ENCODE data around the gene TMEM222. TPM values are rescaled to one million over a fixed set of nuclear protein-coding genes. Genes with fewer than 3 reads are reported as not detected.

The TMEM222 gene
- polyA plus RNA-seq, 1 donor from 2014 or later = 80.6 TPM

- Histone ChIP-seq H4K20me1 (ENCODE audit: insufficient read depth) (no peaks in the 10 kb centered on the region), H3K9me2 (ENCODE audit: insufficient read depth, low read length) (no peaks in the 10 kb centered on the region), H3K4me2 (ENCODE audit: low read length) (peak overlapping the region; percentile 55), H3K9ac (ENCODE audit: low read length) (peak overlapping the region; percentile 36), H3K27me3 (ENCODE audit: insufficient read depth, low read depth, low read length) (peaks cover 14% of the 10 kb centered on the region), H3K4me3 (ENCODE audit: low read length) (peak overlapping the region; percentile 64), H3K36me3 (ENCODE audit: insufficient read depth, low read length) (no peaks in the 10 kb centered on the region), H3K9me3 (ENCODE audit: low read length) (no peaks in the 10 kb centered on the region), H3K27ac (ENCODE audit: low read length) (no peak overlapping the region), H2AFZ (ENCODE audit: low read depth, low read length) (no peak overlapping the region), H3F3A (ENCODE audit: insufficient read depth, low read length, poor library complexity, severe bottlenecking) (no peaks in the 10 kb centered on the region), H3K79me2 (replicated peaks; ENCODE audit: insufficient read depth, low read length) (no peaks in the 10 kb centered on the region)
- TF ChIP-seq EZH2 (IDR thresholded peaks at IDR 0.05; ENCODE audit: borderline replicate concordance, insufficient read depth, low read length, poor library complexity, severe bottlenecking) (no peak), POLR2AphosphoS5 (IDR thresholded peaks at IDR 0.05) (no peak), CTCF (IDR thresholded peaks at IDR 0.05; ENCODE audit: poor library complexity, severe bottlenecking) (no peak), SMC3 (conservative IDR thresholded peaks at IDR 0.05; ENCODE audit: poor library complexity) (no peak), MXI1 (conservative IDR thresholded peaks at IDR 0.05; ENCODE audit: poor library complexity, severe bottlenecking) (no peak), TAF1 (IDR thresholded peaks at IDR 0.05; ENCODE audit: low read depth) (no peak), REST (IDR thresholded peaks at IDR 0.05; ENCODE audit: borderline replicate concordance) (no peak), RAD21 (conservative IDR thresholded peaks at IDR 0.05) (no peak), EP300 (conservative IDR thresholded peaks at IDR 0.05; ENCODE audit: poor library complexity, severe bottlenecking) (no peak)
These were observed 43.6 kb downstream of the TMEM222 start for GRCh38 chr1:27365372-27366112.

GRCh38 chr1:27366113-27366410, 44.1 kb downstream of the TMEM222 start:
- Histone ChIP-seq H4K20me1 (ENCODE audit: insufficient read depth) (no peaks in the 10 kb centered on the region), H3K9me2 (ENCODE audit: insufficient read depth, low read length) (no peaks in the 10 kb centered on the region), H3F3A (ENCODE audit: insufficient read depth, low read length, poor library complexity, severe bottlenecking) (no peaks in the 10 kb centered on the region), H3K27me3 (ENCODE audit: insufficient read depth, low read depth, low read length) (peaks cover 9% of the 10 kb centered on the region), H3K27ac (ENCODE audit: low read length) (no peak overlapping the region), H3K9me3 (ENCODE audit: low read length) (no peaks in the 10 kb centered on the region), H3K4me2 (ENCODE audit: low read length) (peak overlapping the region; percentile 55), H3K4me3 (ENCODE audit: low read length) (peak overlapping the region; percentile 64), H3K79me2 (replicated peaks; ENCODE audit: insufficient read depth, low read length) (no peaks in the 10 kb centered on the region), H2AFZ (ENCODE audit: low read depth, low read length) (no peak overlapping the region), H3K36me3 (ENCODE audit: insufficient read depth, low read length) (no peaks in the 10 kb centered on the region), H3K9ac (ENCODE audit: low read length) (peak overlapping the region; percentile 36)
- no peak for TF ChIP-seq REST (IDR thresholded peaks at IDR 0.05; ENCODE audit: borderline replicate concordance)
- TF ChIP-seq RAD21 (conservative IDR thresholded peaks at IDR 0.05) = no peak
- no peak for TF ChIP-seq SMC3 (conservative IDR thresholded peaks at IDR 0.05; ENCODE audit: poor library complexity)
- no peak for TF ChIP-seq MXI1 (conservative IDR thresholded peaks at IDR 0.05; ENCODE audit: poor library complexity, severe bottlenecking)
- no peak for TF ChIP-seq CTCF (IDR thresholded peaks at IDR 0.05; ENCODE audit: poor library complexity, severe bottlenecking)
- TF ChIP-seq EP300 (conservative IDR thresholded peaks at IDR 0.05; ENCODE audit: poor library complexity, severe bottlenecking) = no peak
- no peak for TF ChIP-seq POLR2AphosphoS5 (IDR thresholded peaks at IDR 0.05)
- no peak for TF ChIP-seq EZH2 (IDR thresholded peaks at IDR 0.05; ENCODE audit: borderline replicate concordance, insufficient read depth, low read length, poor library complexity, severe bottlenecking)
